Nephron (organoid): ENCODE measurements around the gene TIFAB.
A peak's percentile ranks its signal among the peaks of the same experiment; 100 is the strongest.

ENCODE experiments used
- H3K27ac Mint-ChIP-seq, 3 experiments: 2 replicates each; pipeline ENCODE4 v1.8.0; 2020; ENCODE audit warnings: mixed read lengths in 3 of 3, mild to moderate bottlenecking in 2 of 3, moderate library complexity in 1 of 3
- H3K27me3 Mint-ChIP-seq: 2 replicates; pipeline ENCODE4 v1.8.0; 2021; ENCODE audit warnings: low read depth, mild to moderate bottlenecking, moderate library complexity, mixed read lengths
- H3K36me3 Mint-ChIP-seq: 2 replicates; pipeline ENCODE4 v1.8.0; 2020; ENCODE audit warnings: low read depth, mixed read lengths
- H3K4me1 Mint-ChIP-seq: 2 replicates; pipeline ENCODE4 v1.8.0; 2020; ENCODE audit warnings: mixed read lengths
- H3K4me3 Mint-ChIP-seq, 3 experiments: 2 replicates each; pipeline ENCODE4 v1.8.0; 2020; ENCODE audit warnings: mild to moderate bottlenecking in 3 of 3, mixed read lengths in 3 of 3, moderate library complexity in 2 of 3
- H3K9me3 Mint-ChIP-seq: 2 replicates; pipeline ENCODE4 v1.8.0; 2020; ENCODE audit warnings: mixed read lengths
- TF ChIP-seq, protein P1 (sequence below), 3 experiments: fragments of 200-600 bp; sonication (generic); IDR thresholded peaks; one replicate each; pipeline ENCODE4 v1.5.0; 2021; ENCODE audit warnings: antibody characterized with exemption in 3 of 3; ENCODE audit not compliant: unreplicated experiment in 3 of 3

TIFAB gene

DNA sequence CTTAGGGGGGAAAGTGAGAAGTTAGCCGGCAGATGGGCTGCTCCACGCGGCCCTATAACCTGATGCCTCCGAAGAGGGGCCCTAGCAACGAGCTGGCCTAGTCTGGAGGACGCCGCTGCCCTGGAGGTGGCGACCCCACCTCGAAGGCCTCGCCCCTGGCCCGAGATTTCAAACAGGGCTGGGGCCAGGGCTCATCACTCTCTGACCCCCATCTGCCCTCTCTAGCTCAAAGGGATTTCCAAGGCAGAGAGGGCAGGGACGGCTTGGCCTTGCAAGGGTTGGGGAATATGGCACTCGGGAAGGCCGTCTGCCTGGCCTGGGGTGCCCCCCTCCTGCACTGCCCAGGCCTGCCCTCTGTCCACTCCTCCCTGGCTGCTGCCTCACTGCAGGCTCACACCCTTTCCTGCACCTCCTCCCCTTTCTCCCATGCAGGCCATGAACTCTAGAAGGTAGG lies 25.5 kb upstream of the TIFAB start:
- H3K27me3 Mint-ChIP-seq = peaks cover 40% of the 10 kb centered on the region
- no peaks in the 10 kb centered on the region for H3K9me3 Mint-ChIP-seq
- H3K4me1 Mint-ChIP-seq = peaks cover 8% of the 10 kb centered on the region
- H3K36me3 Mint-ChIP-seq = no peaks in the 10 kb centered on the region
- no peak overlapping the region for H3K4me3 Mint-ChIP-seq
- H3K27ac Mint-ChIP-seq = no peak overlapping the region
- TF ChIP-seq, protein P1, sequence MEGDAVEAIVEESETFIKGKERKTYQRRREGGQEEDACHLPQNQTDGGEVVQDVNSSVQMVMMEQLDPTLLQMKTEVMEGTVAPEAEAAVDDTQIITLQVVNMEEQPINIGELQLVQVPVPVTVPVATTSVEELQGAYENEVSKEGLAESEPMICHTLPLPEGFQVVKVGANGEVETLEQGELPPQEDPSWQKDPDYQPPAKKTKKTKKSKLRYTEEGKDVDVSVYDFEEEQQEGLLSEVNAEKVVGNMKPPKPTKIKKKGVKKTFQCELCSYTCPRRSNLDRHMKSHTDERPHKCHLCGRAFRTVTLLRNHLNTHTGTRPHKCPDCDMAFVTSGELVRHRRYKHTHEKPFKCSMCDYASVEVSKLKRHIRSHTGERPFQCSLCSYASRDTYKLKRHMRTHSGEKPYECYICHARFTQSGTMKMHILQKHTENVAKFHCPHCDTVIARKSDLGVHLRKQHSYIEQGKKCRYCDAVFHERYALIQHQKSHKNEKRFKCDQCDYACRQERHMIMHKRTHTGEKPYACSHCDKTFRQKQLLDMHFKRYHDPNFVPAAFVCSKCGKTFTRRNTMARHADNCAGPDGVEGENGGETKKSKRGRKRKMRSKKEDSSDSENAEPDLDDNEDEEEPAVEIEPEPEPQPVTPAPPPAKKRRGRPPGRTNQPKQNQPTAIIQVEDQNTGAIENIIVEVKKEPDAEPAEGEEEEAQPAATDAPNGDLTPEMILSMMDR (IDR thresholded peaks at IDR 0.05; ENCODE audit: unreplicated experiment in 3 of 3) = no peak

DNA sequence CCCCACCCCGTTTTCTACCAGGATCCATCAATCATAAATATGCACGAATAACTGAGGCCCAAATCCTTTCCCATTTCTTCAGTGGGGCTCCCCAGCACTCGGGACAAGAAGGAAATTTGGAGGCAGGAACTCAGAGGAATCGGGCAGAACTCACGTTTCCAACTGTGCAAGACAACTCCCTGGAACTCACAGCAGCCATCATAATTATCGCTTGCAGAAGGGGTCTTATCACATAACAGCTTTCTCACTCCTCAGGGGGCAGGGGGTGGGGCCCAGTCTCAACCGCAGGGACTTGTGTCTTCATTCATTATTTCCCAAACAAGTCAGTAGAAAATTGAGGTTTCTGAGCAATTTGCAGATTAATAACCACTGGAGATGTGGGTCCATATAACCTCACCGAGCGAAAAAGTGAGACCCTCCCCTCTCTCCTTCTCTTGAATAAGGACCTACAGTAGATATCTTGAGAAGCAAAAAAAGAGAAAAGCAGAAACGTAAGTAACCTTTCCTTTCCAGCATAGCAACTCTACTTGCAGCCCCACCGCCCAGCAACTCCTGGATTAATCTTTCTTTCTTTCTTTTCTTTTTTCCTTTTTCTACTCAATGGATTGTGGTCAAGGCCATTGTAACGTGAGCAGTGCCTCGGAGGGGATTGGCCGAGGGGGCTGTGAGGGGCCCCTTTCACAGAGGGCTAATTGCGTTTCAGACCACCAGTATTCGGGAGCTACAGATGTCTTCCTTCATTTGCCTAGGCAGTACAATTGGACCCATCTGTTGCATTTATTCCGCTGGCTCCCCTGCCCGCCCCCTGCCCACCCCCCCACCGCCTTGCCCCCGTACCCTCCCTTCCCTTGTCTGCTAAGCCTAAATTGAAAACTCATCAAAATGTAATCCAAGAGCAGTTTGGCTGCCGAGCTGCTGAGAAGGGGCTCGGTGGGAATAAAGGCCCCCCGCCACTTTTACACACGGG lies 24.7 kb upstream of the TIFAB start:
- no peak overlapping the region for H3K4me3 Mint-ChIP-seq
- H3K27me3 Mint-ChIP-seq = peaks cover 46% of the 10 kb centered on the region
- no peaks in the 10 kb centered on the region for H3K36me3 Mint-ChIP-seq
- no peaks in the 10 kb centered on the region for H3K9me3 Mint-ChIP-seq
- H3K4me1 Mint-ChIP-seq = peaks cover 8% of the 10 kb centered on the region
- TF ChIP-seq, protein P1 (IDR thresholded peaks at IDR 0.05; ENCODE audit: unreplicated experiment in 3 of 3) = no peak
- H3K27ac Mint-ChIP-seq = peak overlapping the region in 1 of 3 experiments; percentile 14

DNA sequence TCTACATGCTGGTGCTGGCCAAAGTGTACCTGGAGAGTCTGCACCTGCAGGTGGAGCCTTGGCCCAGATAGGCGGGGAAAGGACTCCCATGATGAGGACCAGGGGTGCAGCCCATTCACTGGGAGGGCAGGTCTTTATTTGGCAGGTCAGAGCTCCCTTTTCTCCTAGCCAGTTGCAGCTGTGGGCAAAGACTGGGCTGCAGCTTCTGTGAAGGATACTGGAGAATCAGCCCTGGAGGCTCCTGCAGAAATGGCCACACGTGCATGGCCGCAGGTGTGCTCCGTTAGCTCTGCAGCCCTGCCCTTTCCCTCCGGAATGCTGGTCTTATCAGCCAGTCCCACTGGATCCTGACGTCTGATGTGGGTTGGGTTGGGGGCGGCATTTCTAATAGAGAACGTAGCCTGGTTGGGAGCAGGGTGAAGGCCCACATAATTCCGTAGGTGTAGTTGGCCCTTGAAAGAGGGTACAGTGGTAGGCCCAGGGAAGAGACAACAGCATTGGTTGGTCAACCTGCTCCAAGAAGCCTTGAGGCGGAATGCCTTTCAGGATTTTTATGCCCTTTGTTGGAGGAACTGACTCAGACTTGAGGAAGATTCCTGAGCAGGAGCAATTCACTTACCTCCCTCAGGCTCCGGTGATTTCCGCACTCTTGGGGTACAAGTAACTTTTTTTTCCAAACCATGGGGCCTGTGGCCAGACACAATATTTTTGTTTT lies 22.0 kb upstream of the TIFAB start:
- TF ChIP-seq, protein P1 (IDR thresholded peaks at IDR 0.05; ENCODE audit: unreplicated experiment in 3 of 3) = no peak
- Mint-ChIP-seq H3K36me3 (no peaks in the 10 kb centered on the region), H3K27me3 (peaks cover 65% of the 10 kb centered on the region), H3K9me3 (no peaks in the 10 kb centered on the region), H3K27ac (no peak overlapping the region), H3K4me3 (no peak overlapping the region), H3K4me1 (peaks cover 8% of the 10 kb centered on the region)

DNA sequence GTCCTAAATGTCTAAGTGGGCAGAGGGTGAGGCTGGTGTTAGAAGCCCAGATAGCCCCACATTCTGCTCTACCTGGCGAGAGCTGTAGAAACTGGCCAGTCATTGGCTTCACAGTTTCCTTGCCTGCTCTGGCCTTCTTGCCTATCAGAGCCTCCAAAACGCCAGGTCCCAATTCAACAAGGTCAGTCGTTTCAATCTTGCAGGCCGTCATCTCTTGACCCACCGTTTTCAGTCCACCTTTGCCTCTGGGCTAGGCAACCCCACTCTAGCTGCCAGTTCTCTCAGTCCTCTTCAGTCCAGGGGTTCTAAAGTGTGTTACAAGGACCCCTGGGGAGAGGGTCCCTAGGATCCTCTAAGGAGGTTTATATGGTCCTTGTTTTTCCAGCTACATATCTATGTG lies 20.0 kb upstream of the TIFAB start:
- Mint-ChIP-seq H3K9me3 (no peaks in the 10 kb centered on the region), H3K4me3 (no peak overlapping the region), H3K27ac (no peak overlapping the region), H3K4me1 (peaks cover 7% of the 10 kb centered on the region), H3K36me3 (no peaks in the 10 kb centered on the region), H3K27me3 (peaks cover 78% of the 10 kb centered on the region)
- TF ChIP-seq, protein P1 (IDR thresholded peaks at IDR 0.05; ENCODE audit: unreplicated experiment in 3 of 3) = no peak

DNA sequence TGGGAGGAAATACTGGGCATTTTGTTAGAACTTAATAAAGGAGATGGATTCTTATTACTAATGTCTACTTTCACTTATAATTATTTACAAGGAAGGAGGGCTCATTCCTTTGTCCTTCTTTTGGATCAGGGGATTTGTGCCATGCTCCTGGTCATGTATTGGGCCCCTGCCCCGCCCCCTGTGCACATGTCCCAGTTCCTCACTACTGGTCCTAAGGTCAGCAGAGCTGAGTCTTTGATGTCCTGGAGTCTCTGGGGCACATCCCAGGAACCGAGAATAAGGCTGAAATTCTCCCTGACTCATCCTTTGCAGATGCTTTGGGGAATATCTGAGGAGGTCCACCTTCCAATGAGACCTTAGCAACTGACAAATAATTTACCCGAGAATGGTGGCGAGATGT lies 19.6 kb upstream of the TIFAB start:
- H3K9me3 Mint-ChIP-seq = no peaks in the 10 kb centered on the region
- no peak overlapping the region for H3K4me3 Mint-ChIP-seq
- no peaks in the 10 kb centered on the region for H3K36me3 Mint-ChIP-seq
- TF ChIP-seq, protein P1 (IDR thresholded peaks at IDR 0.05; ENCODE audit: unreplicated experiment in 3 of 3) = no peak
- H3K4me1 Mint-ChIP-seq = peaks cover 2% of the 10 kb centered on the region
- peaks cover 77% of the 10 kb centered on the region for H3K27me3 Mint-ChIP-seq
- H3K27ac Mint-ChIP-seq = no peak overlapping the region
